ENCODE data around the gene STON1. TPM values are rescaled to one million over a fixed set of nuclear protein-coding genes. Genes with fewer than 3 reads are reported as not detected.

Gene STON1
- total and polyA plus RNA-seq, 12 donors, result 2.2 to 8.9 (median 4.4) TPM

GRCh38 chr2:48482769-48483168 lies 47.2 kb upstream of the STON1 start:
- peaks cover 0 to 12% (median 0%) of the 10 kb centered on the region in 9 donors for H3K4me1 ChIP-seq
- H3K9me3 ChIP-seq, result no peaks in the 10 kb centered on the region
- ATAC-seq (no peak), DNase-seq (no peak)
- no peak overlapping the region for H3K27ac ChIP-seq
- intact Hi-C loops (cut with DNase I), result loop anchor here in 1 of 10 donors (10.0 kb wide), 1 partner anchor 102 kb away; no protein-coding TSS in a partner anchor
- no peak overlapping the region for H3K4me3 ChIP-seq
- no peaks in the 10 kb centered on the region for H3K27me3 ChIP-seq
- WGBS, 2 donors, result 69 to 73% methylated on average over 5 of the region's 5 CpGs
- H3K36me3 ChIP-seq, result peaks cover 0 to 97% (median 12%) of the 10 kb centered on the region in 9 donors
- no peak for TF ChIP-seq CTCF (IDR thresholded peaks at IDR 0.05)

DNA sequence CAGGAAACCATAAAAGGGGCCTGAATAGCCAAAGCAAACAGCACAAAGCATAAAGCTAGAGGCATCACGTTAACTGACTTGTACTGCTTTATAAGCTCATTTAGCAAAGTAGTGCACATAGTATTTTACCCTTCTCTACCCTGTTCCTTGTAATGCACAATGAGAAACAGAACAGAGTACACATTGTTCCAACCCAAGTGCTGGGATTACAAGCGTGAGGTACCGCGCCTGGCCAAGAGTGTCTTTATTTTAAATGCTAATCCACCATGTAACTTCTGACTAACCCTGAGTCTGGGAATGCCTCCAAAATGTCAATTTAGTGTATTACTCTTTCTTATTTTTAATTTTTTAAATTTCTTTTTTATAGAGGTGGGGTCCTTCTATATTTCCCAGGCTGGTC lies 46.4 kb upstream of the STON1 start:
- intact Hi-C loops (cut with DNase I), result loop anchor here in 1 of 10 donors (10.0 kb wide), 1 partner anchor 101 kb away; no protein-coding TSS in a partner anchor
- TF ChIP-seq CTCF (IDR thresholded peaks at IDR 0.05), result no peak
- Histone ChIP-seq H3K9me3 (no peaks in the 10 kb centered on the region), H3K27ac (no peak overlapping the region), H3K4me3 (no peak overlapping the region), H3K27me3 (no peaks in the 10 kb centered on the region), H3K36me3 (peaks cover 0 to 97% (median 15%) of the 10 kb centered on the region in 9 donors), H3K4me1 (peaks cover 0 to 12% (median 0%) of the 10 kb centered on the region in 9 donors)
- DNase-seq, result no peak
- ATAC-seq, result no peak
- 87 to 93% methylated on average over 4 of the region's 4 CpGs for WGBS, 2 donors

- Histone ChIP-seq H3K36me3 (peaks cover 0 to 96% (median 17%) of the 10 kb centered on the region in 9 donors), H3K4me3 (no peak overlapping the region), H3K27ac (no peak overlapping the region), H3K4me1 (peaks cover 0 to 12% (median 0%) of the 10 kb centered on the region in 9 donors), H3K27me3 (no peaks in the 10 kb centered on the region), H3K9me3 (no peaks in the 10 kb centered on the region)
- no peak for TF ChIP-seq CTCF (IDR thresholded peaks at IDR 0.05)
- no peak for ATAC-seq
- intact Hi-C loops (cut with DNase I), result loop anchor here in 1 of 10 donors (10.0 kb wide), 1 partner anchor 101 kb away; no protein-coding TSS in a partner anchor
- 81 to 87% methylated on average over 6 of the region's 6 CpGs for WGBS, 2 donors
- no peak for DNase-seq
Measured at GRCh38 chr2:48483916-48484315, 46.0 kb upstream of the STON1 start.

DNA sequence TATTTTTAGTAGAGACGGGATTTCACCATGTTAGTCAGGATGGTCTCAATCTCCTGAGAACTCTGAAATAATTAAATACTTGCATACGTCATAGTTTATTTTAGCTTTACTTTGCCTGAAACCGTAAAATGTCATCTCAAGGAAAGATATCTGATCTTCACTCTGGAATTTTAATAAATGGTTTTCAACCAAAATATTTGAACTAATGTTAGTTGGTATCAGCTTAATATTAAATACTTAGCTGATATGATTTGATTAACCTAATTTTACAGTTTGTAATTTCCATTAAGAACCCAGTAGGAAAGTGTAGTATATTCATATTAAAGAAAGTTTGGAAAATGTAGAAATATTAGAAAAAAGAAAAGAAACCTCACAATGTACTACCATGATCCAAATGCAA lies 41.4 kb upstream of the STON1 start:
- H3K4me1 ChIP-seq, result no peaks in the 10 kb centered on the region
- TF ChIP-seq CTCF (IDR thresholded peaks at IDR 0.05), result no peak
- ATAC-seq, result no peak
- no peak overlapping the region for H3K4me3 ChIP-seq
- H3K9me3 ChIP-seq, result no peaks in the 10 kb centered on the region
- peaks cover 0 to 95% (median 17%) of the 10 kb centered on the region in 9 donors for H3K36me3 ChIP-seq
- H3K27me3 ChIP-seq, result no peaks in the 10 kb centered on the region
- WGBS, 2 donors, result 96% methylated on average over 3 of the region's 3 CpGs
- H3K27ac ChIP-seq, result no peak overlapping the region
- DNase-seq, result no peak
- intact Hi-C loops (cut with DNase I), result loop anchor here in 1 of 10 donors (10.0 kb wide), 1 partner anchor 96 kb away; no protein-coding TSS in a partner anchor

Measured in heart right ventricle (tissue), 16 donors.